HG03025 (cell line): ENCODE results near the gene RRAD.

Source experiments
- ATAC-seq: cut with Tn5 transposase; IDR thresholded peaks from one replicate; pipeline ENCODE4 v1.9.1; 2021; ENCODE audit warnings: mild to moderate bottlenecking, moderate library complexity; ENCODE audit not compliant: unreplicated experiment, low FRiP score

RRAD gene

GRCh38 chr16:66886914-66887313 is 38.4 kb downstream of the RRAD start:
- ATAC-seq = no peak

- no peak for ATAC-seq
These were observed 39.0 kb downstream of the RRAD start for GRCh38 chr16:66886321-66886720.

- no peak for ATAC-seq
These were observed 39.8 kb downstream of the RRAD start for GRCh38 chr16:66885491-66885890.

- no peak for ATAC-seq
These were observed 42.6 kb downstream of the RRAD start for GRCh38 chr16:66882702-66883101.

GRCh38 chr16:66881964-66882508 is 43.3 kb downstream of the RRAD start:
- no peak for ATAC-seq

- no peak for ATAC-seq
These were observed 43.8 kb downstream of the RRAD start for GRCh38 chr16:66881560-66881959.

- peak; percentile 1 for ATAC-seq
These were observed 44.3 kb downstream of the RRAD start for GRCh38 chr16:66881014-66881417.

- ATAC-seq = peak; percentile 95
These were observed 44.9 kb downstream of the RRAD start, which contains the start of gene PDP2 for GRCh38 chr16:66880288-66881013. PDP2 (plus strand) TSS chr16:66880515; CDS start chr16:66884285, 3,770 bp downstream.

- no peak for ATAC-seq
These were observed 47.3 kb downstream of the RRAD start for GRCh38 chr16:66878067-66878466.

GRCh38 chr16:66874079-66874775 is 51.1 kb downstream of the RRAD start:
- no peak for ATAC-seq

- ATAC-seq = no peak
These were observed 51.7 kb downstream of the RRAD start for GRCh38 chr16:66873685-66874055.

GRCh38 chr16:66872943-66873684 is 52.2 kb downstream of the RRAD start:
- peak; percentile 70 for ATAC-seq

GRCh38 chr16:66872559-66872942 is 52.8 kb downstream of the RRAD start:
- ATAC-seq = no peak

- ATAC-seq = no peak
These were observed 53.5 kb downstream of the RRAD start for GRCh38 chr16:66871840-66872239.
